AG04449 (cell line): ENCODE measurements around the gene PCDH15.

Source experiments
- CTCF ChIA-PET: fragments of 350-600 bp; formaldehyde crosslinking; extraction: SDS; loops from one replicate; lab custom pipeline; 2021; ENCODE audit warnings: antibody characterized with exemption; lab: Yijun Ruan, JAX
- POLR2A ChIA-PET: fragments of 400-600, 350-600 bp; formaldehyde crosslinking; extraction: SDS; loops from one replicate; lab custom pipeline; 2020; ENCODE audit warnings: antibody characterized with exemption, inconsistent platforms; lab: Yijun Ruan, JAX
- DNase-seq: peaks from one replicate; pipeline ENCODE4 v3.0.0-alpha.2; 2010; ENCODE audit warnings: low read depth, low spot score
- H3K4me3 ChIP-seq: 2 replicates; pipeline ENCODE4 v1.5.1; 2011; ENCODE audit warnings: low read depth, mild to moderate bottlenecking, control low read depth, low read length
- TF ChIP-seq, protein P1 (sequence below): IDR thresholded peaks from one replicate; pipeline ENCODE4 v1.5.1; 2011; ENCODE audit warnings: mild to moderate bottlenecking, moderate library complexity, low read length, control low read depth, inconsistent platforms; ENCODE audit not compliant: insufficient read depth; ENCODE audit errors: missing control alignments

Gene PCDH15

DNA sequence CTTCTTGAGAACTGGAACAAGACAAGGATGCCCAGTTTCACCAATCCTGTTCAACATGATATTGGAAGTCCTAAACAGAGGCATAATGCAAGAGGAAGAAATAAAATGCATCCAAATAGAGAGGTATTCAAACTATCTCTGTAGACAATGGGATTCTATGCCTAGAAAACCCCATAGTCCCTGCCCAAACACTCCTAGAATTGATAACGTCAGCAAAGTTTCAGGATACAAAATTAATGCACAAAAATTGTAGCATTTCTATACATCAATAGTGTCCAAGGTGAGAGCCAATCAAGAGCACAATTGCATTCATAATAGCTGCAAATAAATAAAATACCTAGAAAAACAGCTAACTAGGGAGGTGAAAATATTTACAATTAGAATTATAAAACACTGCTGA, 72.5 kb downstream of the PCDH15 start:
- TF ChIP-seq, protein P1, sequence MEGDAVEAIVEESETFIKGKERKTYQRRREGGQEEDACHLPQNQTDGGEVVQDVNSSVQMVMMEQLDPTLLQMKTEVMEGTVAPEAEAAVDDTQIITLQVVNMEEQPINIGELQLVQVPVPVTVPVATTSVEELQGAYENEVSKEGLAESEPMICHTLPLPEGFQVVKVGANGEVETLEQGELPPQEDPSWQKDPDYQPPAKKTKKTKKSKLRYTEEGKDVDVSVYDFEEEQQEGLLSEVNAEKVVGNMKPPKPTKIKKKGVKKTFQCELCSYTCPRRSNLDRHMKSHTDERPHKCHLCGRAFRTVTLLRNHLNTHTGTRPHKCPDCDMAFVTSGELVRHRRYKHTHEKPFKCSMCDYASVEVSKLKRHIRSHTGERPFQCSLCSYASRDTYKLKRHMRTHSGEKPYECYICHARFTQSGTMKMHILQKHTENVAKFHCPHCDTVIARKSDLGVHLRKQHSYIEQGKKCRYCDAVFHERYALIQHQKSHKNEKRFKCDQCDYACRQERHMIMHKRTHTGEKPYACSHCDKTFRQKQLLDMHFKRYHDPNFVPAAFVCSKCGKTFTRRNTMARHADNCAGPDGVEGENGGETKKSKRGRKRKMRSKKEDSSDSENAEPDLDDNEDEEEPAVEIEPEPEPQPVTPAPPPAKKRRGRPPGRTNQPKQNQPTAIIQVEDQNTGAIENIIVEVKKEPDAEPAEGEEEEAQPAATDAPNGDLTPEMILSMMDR: no peak
- DNase-seq: no peak
- POLR2A ChIA-PET: no interaction called here
- no peak overlapping the region for H3K4me3 ChIP-seq
- CTCF ChIA-PET: no interaction called here

DNA sequence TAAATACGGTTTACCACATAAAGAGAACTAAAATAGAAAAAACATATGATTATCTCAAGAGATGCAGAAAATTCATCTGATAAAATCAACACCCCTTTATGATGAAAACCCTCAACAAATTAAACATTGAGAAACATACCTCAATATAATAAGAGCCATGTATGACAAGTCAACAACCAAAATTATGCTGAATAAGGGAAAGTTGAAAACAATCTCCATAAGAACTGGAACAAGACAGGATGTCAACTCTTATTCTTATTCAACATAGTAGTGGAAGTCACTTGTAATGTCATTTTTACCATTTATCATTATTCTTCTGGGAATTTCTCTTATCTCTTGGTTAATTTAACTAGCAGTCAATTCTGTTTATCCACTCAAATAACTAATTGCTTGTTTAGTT, 79.0 kb downstream of the PCDH15 start:
- H3K4me3 ChIP-seq: no peak overlapping the region
- TF ChIP-seq, protein P1: no peak
- ChIA-PET POLR2A (no interaction called here), CTCF (no interaction called here)
- DNase-seq: no peak

DNA sequence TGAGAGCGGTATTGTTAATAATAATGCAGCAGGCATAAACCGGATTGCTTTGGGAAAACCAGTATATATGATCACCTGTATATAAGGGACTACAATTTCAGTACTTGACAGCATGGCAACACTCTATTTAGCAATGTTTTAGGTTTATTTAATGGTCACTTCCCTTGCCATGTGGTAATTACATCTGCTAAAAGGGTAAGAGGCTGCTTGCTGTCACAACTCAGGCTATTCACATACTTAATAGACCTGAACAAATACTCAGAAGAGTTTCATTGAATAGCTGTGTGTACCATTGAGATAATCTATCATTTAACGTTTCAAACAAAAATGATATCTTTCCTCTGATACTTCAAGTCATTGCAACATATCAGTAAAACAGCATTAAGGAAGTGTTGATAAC, 90.1 kb downstream of the PCDH15 start:
- CTCF ChIA-PET: no interaction called here
- H3K4me3 ChIP-seq: no peak overlapping the region
- TF ChIP-seq, protein P1: no peak
- DNase-seq: no peak
- POLR2A ChIA-PET: no interaction called here

DNA sequence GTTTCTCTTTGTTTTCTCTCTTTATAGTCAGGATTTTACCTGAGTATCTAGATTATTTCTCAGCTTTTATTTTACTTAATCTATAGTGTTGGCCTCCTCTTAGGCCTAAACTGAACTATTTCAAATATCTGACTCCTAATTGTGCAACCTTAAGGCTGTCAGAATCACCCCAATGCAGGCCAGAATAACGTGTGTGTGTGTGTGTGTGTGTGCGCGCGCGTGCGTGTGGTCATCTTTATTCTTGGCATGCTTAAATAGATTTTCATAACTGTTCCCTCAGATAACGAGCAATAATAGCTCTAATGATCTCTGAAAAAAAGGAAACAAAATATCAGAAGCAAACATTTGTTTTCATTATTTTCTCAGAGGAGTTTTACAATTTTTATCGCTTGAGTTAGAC, 92.4 kb downstream of the PCDH15 start:
- ChIA-PET CTCF (no interaction called here), POLR2A (no interaction called here)
- DNase-seq: no peak
- TF ChIP-seq, protein P1: no peak
- no peak overlapping the region for H3K4me3 ChIP-seq

DNA sequence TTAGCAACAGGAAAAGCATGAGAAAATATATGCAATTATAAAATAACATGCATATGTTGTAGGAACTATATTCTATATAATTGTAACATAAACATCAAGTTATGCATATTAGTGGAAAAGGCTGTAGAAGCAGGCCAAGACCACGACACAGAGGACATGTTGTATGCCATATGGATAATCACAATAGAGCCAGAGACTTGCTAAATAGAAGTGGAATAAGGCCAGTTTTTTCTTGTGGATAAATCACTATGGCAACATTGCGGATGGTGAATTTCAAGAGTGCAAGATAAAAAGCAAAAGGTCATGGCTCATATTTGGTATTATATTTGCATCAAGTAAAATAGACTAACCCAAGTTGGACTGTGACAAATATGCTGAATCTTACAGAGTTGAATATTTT, 93.0 kb downstream of the PCDH15 start:
- no peak for DNase-seq
- TF ChIP-seq, protein P1: no peak
- no peak overlapping the region for H3K4me3 ChIP-seq
- ChIA-PET CTCF (no interaction called here), POLR2A (no interaction called here)

DNA sequence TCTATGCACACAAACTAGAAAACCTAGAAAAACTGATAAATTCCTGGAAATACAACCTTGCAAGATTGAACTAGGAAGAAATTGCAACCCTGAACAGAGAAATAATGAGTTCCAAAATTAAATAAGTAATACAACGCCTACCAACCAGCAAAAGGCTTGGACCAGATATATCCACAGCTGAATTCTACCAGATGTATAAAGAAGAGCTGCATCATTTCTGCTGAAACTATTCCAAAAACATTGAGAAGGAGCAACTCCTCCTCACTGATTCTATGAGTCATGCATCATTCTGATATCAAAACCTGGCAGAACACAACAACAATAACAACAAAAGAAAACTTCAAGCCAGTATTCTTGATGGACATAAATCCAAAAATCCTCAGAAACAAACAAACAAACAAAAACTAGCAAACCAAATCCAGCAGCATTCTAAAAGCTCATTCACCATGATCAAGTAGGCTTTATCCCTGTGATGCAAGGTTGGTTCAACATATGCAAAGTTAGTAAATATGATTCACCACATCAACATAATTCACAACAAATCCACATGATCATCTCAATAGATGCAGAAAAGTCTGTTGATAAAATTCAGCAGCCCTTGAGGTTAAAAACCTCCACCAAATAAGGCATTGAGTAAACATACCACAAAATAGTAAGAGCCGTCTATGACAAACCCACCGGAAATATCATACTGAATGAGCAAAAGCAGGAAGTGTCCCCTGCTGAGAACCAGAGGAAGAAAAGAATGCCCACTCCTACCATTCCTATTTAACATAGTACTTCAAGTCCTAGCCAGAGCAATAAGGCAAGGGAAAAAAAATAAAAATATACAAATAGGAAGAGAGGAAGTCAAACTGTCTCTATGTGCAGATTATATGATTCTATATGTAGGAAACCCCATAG, 98.2 kb downstream of the PCDH15 start:
- CTCF ChIA-PET: no interaction called here
- TF ChIP-seq, protein P1: no peak

More for the DNA sequence above, 98.2 kb downstream of the PCDH15 start:
- POLR2A ChIA-PET: no interaction called here
- no peak overlapping the region for H3K4me3 ChIP-seq
- no peak for DNase-seq
